ENCODE data around the gene CEP57. TPM values are rescaled to one million over a fixed set of nuclear protein-coding genes. Genes with fewer than 3 reads are reported as not detected.

Gene CEP57
- total RNA-seq, 2 experiments from 2014 or later, result 101 to 134 TPM

- ATAC-seq (no peak), DNase-seq (no peak)
- Mint-ChIP-seq H3K27me3 (no peaks in the 10 kb centered on the region), H3K4me1 (peaks cover 23% of the 10 kb centered on the region), H3K27ac (no peak overlapping the region), H3K9me3 (ENCODE audit: low read depth) (no peaks in the 10 kb centered on the region), H3K36me3 (ENCODE audit: low read depth) (peaks cover 55% of the 10 kb centered on the region), H3K4me3 (no peak overlapping the region)
- intact Hi-C loops (cut with DNase I, micrococcal nuclease), result no loop called here
- CTCF ChIA-PET, result interaction anchor here (1.4 kb wide), 1 partner anchor 11 kb away, joined by 3 read pairs; the partner anchor contains the start of gene FAM76B
- POLR2A ChIA-PET, result interaction anchor here (1.0 kb wide), 1 partner anchor 11 kb away, joined by 5 read pairs; the partner anchor contains the start of gene FAM76B
Measured at GRCh38 chr11:95778699-95779098, 11.6 kb upstream of the CEP57 start.

DNA sequence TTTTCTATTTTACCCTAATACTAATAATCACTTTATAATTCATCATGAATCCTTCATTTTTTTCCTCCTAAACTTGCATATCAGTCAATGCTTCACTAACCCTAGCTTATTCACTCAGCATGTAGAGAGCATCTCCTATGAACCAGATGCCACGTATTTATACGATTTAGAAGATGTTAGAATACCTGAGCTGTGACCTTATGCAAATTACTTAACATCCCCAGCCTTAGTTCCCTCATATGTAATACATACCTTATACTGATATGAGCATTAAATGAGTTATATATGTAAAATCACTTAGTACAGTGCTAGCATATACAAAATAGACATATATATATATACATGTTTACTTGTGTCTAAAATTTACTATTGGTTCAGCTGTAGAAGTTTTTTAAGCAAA lies 9.8 kb upstream of the CEP57 start:
- DNase-seq (no peak), ATAC-seq (no peak)
- Mint-ChIP-seq H3K4me3 (no peak overlapping the region), H3K27me3 (no peaks in the 10 kb centered on the region), H3K36me3 (ENCODE audit: low read depth) (peaks cover 53% of the 10 kb centered on the region), H3K9me3 (ENCODE audit: low read depth) (no peaks in the 10 kb centered on the region), H3K4me1 (peaks cover 32% of the 10 kb centered on the region), H3K27ac (no peak overlapping the region)
- POLR2A ChIA-PET, result no interaction called here
- CTCF ChIA-PET, result interaction anchor here (0.6 to 1.2 kb wide), 2 partner anchors 245 to 563 kb away, joined by 4 to 6 read pairs; no protein-coding TSS in a partner anchor
- intact Hi-C loops (cut with DNase I, micrococcal nuclease), result no loop called here

DNA sequence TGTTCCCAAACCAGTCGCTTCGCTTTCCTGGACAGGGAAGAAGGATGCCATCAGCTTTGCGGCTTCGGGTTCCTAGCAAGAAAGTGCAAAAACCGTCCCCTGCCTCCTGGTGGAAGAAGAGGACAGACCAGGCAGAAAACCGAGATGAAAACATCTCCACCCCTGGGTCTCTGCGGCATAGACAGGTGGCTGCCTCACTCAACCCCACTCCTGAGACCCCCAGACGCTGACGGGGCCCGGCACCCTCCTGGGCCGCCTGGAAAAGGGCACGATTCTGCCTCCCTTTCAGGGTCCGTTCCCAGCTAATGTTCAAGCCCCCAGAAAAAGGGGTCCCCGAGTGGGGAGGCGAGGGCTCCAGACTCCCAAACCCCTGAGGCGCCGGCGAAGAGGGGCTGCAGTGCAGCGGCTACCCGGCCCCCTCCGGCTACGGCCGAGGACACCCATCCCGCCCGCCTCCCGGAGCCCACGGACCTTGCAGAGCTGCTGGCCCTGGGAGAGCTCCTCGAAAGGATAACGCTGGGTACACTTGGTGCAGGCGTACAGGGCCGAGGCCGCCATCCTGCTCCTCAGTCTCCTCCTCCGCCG lies 1.3 kb upstream of the CEP57 start:
- peak overlapping the region; percentile 85 for H3K27ac Mint-ChIP-seq
- DNase-seq (peak; percentile 53), ATAC-seq (no peak)
- intact Hi-C loops (cut with DNase I, micrococcal nuclease), result loop anchor here (1.0 to 5.0 kb wide), 8 partner anchors 553 to 1660 kb away; partner anchors contain the start of genes CCDC82 (in 1 of the 2), ENDOD1 (in 1 of the 2), PANX1 (in 1 of the 2) and SESN3 (in 1 of the 2)
- no peaks in the 10 kb centered on the region for H3K27me3 Mint-ChIP-seq
- H3K4me3 Mint-ChIP-seq, result peak overlapping the region; percentile 99
- H3K9me3 Mint-ChIP-seq (ENCODE audit: low read depth), result no peaks in the 10 kb centered on the region
- peaks cover 60% of the 10 kb centered on the region for H3K36me3 Mint-ChIP-seq (ENCODE audit: low read depth)
- peaks cover 47% of the 10 kb centered on the region for H3K4me1 Mint-ChIP-seq
- CTCF ChIA-PET, result interaction anchor here (0.6 to 1.9 kb wide), 8 partner anchors 47 to 721 kb away, joined by 3 to 8 read pairs (median 4); partner anchors contain the start of genes CCDC82, JRKL and SRSF8
- POLR2A ChIA-PET, result interaction anchor here (0.7 to 2.1 kb wide), 13 partner anchors 10 to 816 kb away, joined by 3 to 19 read pairs (median 5); partner anchors contain the start of genes CCDC82, CWC15, JRKL and KDM4D

- H3K9me3 Mint-ChIP-seq (ENCODE audit: low read depth), result no peaks in the 10 kb centered on the region
- peaks cover 50% of the 10 kb centered on the region for H3K4me1 Mint-ChIP-seq
- peaks cover 61% of the 10 kb centered on the region for H3K36me3 Mint-ChIP-seq (ENCODE audit: low read depth)
- ChIA-PET CTCF (interaction anchor here (0.6 to 1.9 kb wide), 9 partner anchors 11 to 813 kb away, joined by 3 to 8 read pairs (median 4); partner anchors contain the start of genes CCDC82, JRKL and SRSF8), POLR2A (interaction anchor here (0.7 to 2.1 kb wide), 17 partner anchors 11 to 816 kb away, joined by 3 to 19 read pairs (median 3); partner anchors contain the start of genes CCDC82, CWC15, JRKL and KDM4D)
- no peaks in the 10 kb centered on the region for H3K27me3 Mint-ChIP-seq
- intact Hi-C loops (cut with DNase I, micrococcal nuclease), result loop anchor here (1.0 to 5.0 kb wide), 17 partner anchors 133 to 1661 kb away; partner anchors contain the start of genes ANKRD49 (in 2 of the 2), CWC15 (in 2 of the 2), KDM4D (in 2 of the 2) and MRE11 (in 2 of the 2)
- peak within 1 kb of the TSS; percentile 99 for H3K4me3 Mint-ChIP-seq
- peak; percentile 81 for ATAC-seq
- H3K27ac Mint-ChIP-seq, result peak within 1 kb of the TSS; percentile 100
- DNase-seq, result peak; percentile 99
Measured at GRCh38 chr11:95789506-95790122, 684 bp upstream of the CEP57 start, which contains the start of gene FAM76B. FAM76B (minus strand) TSS chr11:95789782; CDS start chr11:95789478, 304 bp downstream.

GRCh38 chr11:95790933-95791708 lies 823 bp downstream of the CEP57 start:
- no peaks in the 10 kb centered on the region for H3K9me3 Mint-ChIP-seq (ENCODE audit: low read depth)
- DNase-seq (peak; percentile 83), ATAC-seq (peak; percentile 9)
- peaks cover 50% of the 10 kb centered on the region for H3K36me3 Mint-ChIP-seq (ENCODE audit: low read depth)
- POLR2A ChIA-PET, result interaction anchor here (0.5 to 2.1 kb wide), 12 partner anchors 29 to 725 kb away, joined by 3 to 19 read pairs (median 4); partner anchors contain the start of genes CCDC82 and JRKL
- no peaks in the 10 kb centered on the region for H3K27me3 Mint-ChIP-seq
- H3K27ac Mint-ChIP-seq, result peak overlapping the region; percentile 100
- peaks cover 47% of the 10 kb centered on the region for H3K4me1 Mint-ChIP-seq
- intact Hi-C loops (cut with DNase I, micrococcal nuclease), result loop anchor here (1.0 to 5.0 kb wide), 11 partner anchors 131 to 1299 kb away; partner anchors contain the start of genes ANKRD49 (in 2 of the 2), CWC15 (in 2 of the 2), KDM4D (in 2 of the 2) and MRE11 (in 2 of the 2)
- CTCF ChIA-PET, result interaction anchor here (0.6 to 2.2 kb wide), 10 partner anchors 45 to 724 kb away, joined by 3 to 8 read pairs (median 4); partner anchors contain the start of genes MAML2, SESN3 and SRSF8
- H3K4me3 Mint-ChIP-seq, result peak overlapping the region; percentile 99

DNA sequence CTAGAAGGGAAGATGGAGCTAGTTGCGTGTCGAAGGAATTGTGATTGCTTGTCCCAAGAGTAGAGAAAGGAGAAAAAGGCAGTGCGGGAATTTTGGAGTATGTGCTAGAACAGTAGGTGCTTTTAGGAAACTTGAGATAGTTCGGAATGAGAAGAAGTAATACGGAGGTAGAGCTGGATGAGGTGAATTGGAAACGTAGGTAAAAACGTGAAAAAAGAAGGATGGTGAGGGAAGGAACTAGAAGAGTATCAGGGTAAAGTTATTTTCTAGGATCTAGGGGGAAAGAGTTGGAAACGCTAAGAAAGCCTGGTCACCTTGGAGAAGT lies 1.4 kb downstream of the CEP57 start:
- ChIA-PET CTCF (interaction anchor here (1.1 to 2.2 kb wide), 5 partner anchors 45 to 725 kb away, joined by 4 to 8 read pairs (median 5); partner anchors contain the start of genes MAML2 and SRSF8), POLR2A (interaction anchor here (0.7 to 1.3 kb wide), 3 partner anchors 93 to 725 kb away, joined by 3 to 4 read pairs (median 4); no protein-coding TSS in a partner anchor)
- H3K27me3 Mint-ChIP-seq, result no peaks in the 10 kb centered on the region
- H3K27ac Mint-ChIP-seq, result peak overlapping the region; percentile 100
- H3K36me3 Mint-ChIP-seq (ENCODE audit: low read depth), result peaks cover 45% of the 10 kb centered on the region
- no peaks in the 10 kb centered on the region for H3K9me3 Mint-ChIP-seq (ENCODE audit: low read depth)
- H3K4me1 Mint-ChIP-seq, result peaks cover 46% of the 10 kb centered on the region
- intact Hi-C loops (cut with DNase I, micrococcal nuclease), result loop anchor here (5.0 kb wide), 6 partner anchors 131 to 1299 kb away; partner anchors contain the start of genes ANKRD49 (in 2 of the 2), MRE11 (in 2 of the 2), CWC15 (in 1 of the 2) and FUT4 (in 1 of the 2)
- ATAC-seq (no peak), DNase-seq (no peak)
- H3K4me3 Mint-ChIP-seq, result peak overlapping the region; percentile 99

GRCh38 chr11:95792200-95792599 lies 1.9 kb downstream of the CEP57 start:
- no peaks in the 10 kb centered on the region for H3K9me3 Mint-ChIP-seq (ENCODE audit: low read depth)
- H3K27ac Mint-ChIP-seq, result peak overlapping the region; percentile 100
- peaks cover 46% of the 10 kb centered on the region for H3K4me1 Mint-ChIP-seq
- ChIA-PET CTCF (interaction anchor here (1.2 to 2.2 kb wide), 3 partner anchors 44 to 633 kb away, joined by 4 to 8 read pairs (median 4); partner anchors contain the start of gene MAML2), POLR2A (interaction anchor here (0.6 to 0.7 kb wide), 2 partner anchors 540 to 611 kb away, joined by 4 read pairs; no protein-coding TSS in a partner anchor)
- DNase-seq (no peak), ATAC-seq (no peak)
- intact Hi-C loops (cut with DNase I, micrococcal nuclease), result loop anchor here (5.0 kb wide), 6 partner anchors 130 to 1300 kb away; partner anchors contain the start of genes ANKRD49 (in 2 of the 2), MRE11 (in 2 of the 2), CWC15 (in 1 of the 2) and FUT4 (in 1 of the 2)
- no peaks in the 10 kb centered on the region for H3K27me3 Mint-ChIP-seq
- peak overlapping the region; percentile 99 for H3K4me3 Mint-ChIP-seq
- peaks cover 41% of the 10 kb centered on the region for H3K36me3 Mint-ChIP-seq (ENCODE audit: low read depth)

GRCh38 chr11:95792700-95793099 lies 2.4 kb downstream of the CEP57 start:
- intact Hi-C loops (cut with DNase I, micrococcal nuclease), result loop anchor here (5.0 kb wide), 6 partner anchors 130 to 1300 kb away; partner anchors contain the start of genes ANKRD49 (in 2 of the 2), MRE11 (in 2 of the 2), CWC15 (in 1 of the 2) and FUT4 (in 1 of the 2)
- ChIA-PET POLR2A (interaction anchor here (0.6 to 0.7 kb wide), 4 partner anchors 539 to 1189 kb away, joined by 3 to 7 read pairs (median 4); no protein-coding TSS in a partner anchor), CTCF (interaction anchor here (0.9 to 1.8 kb wide), 4 partner anchors 87 to 632 kb away, joined by 3 to 4 read pairs (median 3); partner anchors contain the start of gene MAML2)
- ATAC-seq, result no peak
- peak overlapping the region; percentile 18 for H3K4me3 Mint-ChIP-seq
- no peak for DNase-seq
- H3K27ac Mint-ChIP-seq, result no peak overlapping the region
- H3K27me3 Mint-ChIP-seq, result no peaks in the 10 kb centered on the region
- no peaks in the 10 kb centered on the region for H3K9me3 Mint-ChIP-seq (ENCODE audit: low read depth)
- peaks cover 36% of the 10 kb centered on the region for H3K36me3 Mint-ChIP-seq (ENCODE audit: low read depth)
- peaks cover 41% of the 10 kb centered on the region for H3K4me1 Mint-ChIP-seq

DNA sequence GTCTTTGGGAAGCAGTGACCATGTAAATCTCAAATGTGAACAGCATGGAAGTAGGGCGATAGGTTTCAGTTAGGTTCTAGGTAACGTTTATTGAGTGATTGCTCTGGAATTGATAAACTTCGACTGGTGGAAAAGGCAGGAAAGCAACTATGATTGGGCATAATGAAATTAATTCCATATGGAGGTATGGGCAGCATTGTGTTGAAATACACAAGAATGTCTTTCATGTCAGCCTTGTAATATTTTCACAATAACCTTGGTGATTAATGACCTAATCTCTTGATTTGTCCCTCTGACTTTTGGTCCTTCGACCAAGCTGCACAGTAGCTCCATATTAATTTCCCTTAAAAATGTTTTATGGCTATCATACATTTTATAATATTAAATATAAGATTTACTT lies 2.8 kb downstream of the CEP57 start:
- no peaks in the 10 kb centered on the region for H3K9me3 Mint-ChIP-seq (ENCODE audit: low read depth)
- H3K4me1 Mint-ChIP-seq, result peaks cover 37% of the 10 kb centered on the region
- peaks cover 32% of the 10 kb centered on the region for H3K36me3 Mint-ChIP-seq (ENCODE audit: low read depth)
- CTCF ChIA-PET, result interaction anchor here (0.9 to 1.0 kb wide), 3 partner anchors 88 to 550 kb away, joined by 3 read pairs; partner anchors contain the start of gene MAML2
- H3K4me3 Mint-ChIP-seq, result no peak overlapping the region
- ATAC-seq (no peak), DNase-seq (no peak)
- intact Hi-C loops (cut with DNase I, micrococcal nuclease), result loop anchor here (5.0 kb wide), 6 partner anchors 129 to 1301 kb away; partner anchors contain the start of genes ANKRD49 (in 2 of the 2), MRE11 (in 2 of the 2), CWC15 (in 1 of the 2) and FUT4 (in 1 of the 2)
- no peak overlapping the region for H3K27ac Mint-ChIP-seq
- POLR2A ChIA-PET, result interaction anchor here (0.6 to 0.7 kb wide), 2 partner anchors 706 to 1189 kb away, joined by 3 to 7 read pairs; no protein-coding TSS in a partner anchor
- H3K27me3 Mint-ChIP-seq, result no peaks in the 10 kb centered on the region
